Suppressor macrophage treated with lipopolysaccharide for 1 hour (primary cell): Measurements from ENCODE around the gene SMURF1.

ENCODE experiments used
- DNase-seq, 3 donors: peaks; one replicate each; pipeline ENCODE4 v3.0.0-alpha.2; 2020 to 2022

Gene SMURF1

GRCh38 chr7:99141841-99142726 is 1.8 kb downstream of the SMURF1 start:
- DNase-seq = peak; percentile 69 to 83 (median 81)

GRCh38 chr7:99141334-99141733 is 2.6 kb downstream of the SMURF1 start:
- no peak for DNase-seq

GRCh38 chr7:99140813-99141212 is 3.1 kb downstream of the SMURF1 start:
- DNase-seq = no peak

GRCh38 chr7:99139036-99139435 is 4.9 kb downstream of the SMURF1 start:
- peak in 1 of 3 donors; percentile 40 for DNase-seq

GRCh38 chr7:99137411-99138180 is 6.3 kb downstream of the SMURF1 start:
- DNase-seq = no peak

GRCh38 chr7:99135938-99136337 is 8.0 kb downstream of the SMURF1 start:
- DNase-seq = no peak

- no peak for DNase-seq
Observed at GRCh38 chr7:99133766-99134564, 9.9 kb downstream of the SMURF1 start.

- DNase-seq = peak; percentile 28 to 39 (median 35)
Observed at GRCh38 chr7:99132595-99133321, 11.2 kb downstream of the SMURF1 start.

- no peak for DNase-seq
Observed at GRCh38 chr7:99131290-99131689, 12.6 kb downstream of the SMURF1 start.

- DNase-seq = no peak
Observed at GRCh38 chr7:99129536-99129935, 14.4 kb downstream of the SMURF1 start.

GRCh38 chr7:99129001-99129400 is 14.9 kb downstream of the SMURF1 start:
- DNase-seq = no peak

- DNase-seq = no peak
Observed at GRCh38 chr7:99128076-99128950, 15.6 kb downstream of the SMURF1 start.

- DNase-seq = peak in 1 of 3 donors; percentile 29
Observed at GRCh38 chr7:99127636-99128035, 16.3 kb downstream of the SMURF1 start.

GRCh38 chr7:99126921-99127553 is 16.9 kb downstream of the SMURF1 start:
- no peak for DNase-seq

GRCh38 chr7:99125505-99125865 is 18.4 kb downstream of the SMURF1 start:
- DNase-seq = no peak

GRCh38 chr7:99124751-99125504 is 19.0 kb downstream of the SMURF1 start:
- DNase-seq = no peak

GRCh38 chr7:99124236-99124635 is 19.7 kb downstream of the SMURF1 start:
- DNase-seq = no peak

GRCh38 chr7:99123571-99124033 is 20.3 kb downstream of the SMURF1 start:
- DNase-seq = peak in 2 of 3 donors; percentile 25 to 41

- DNase-seq = no peak
Observed at GRCh38 chr7:99122762-99123161, 21.1 kb downstream of the SMURF1 start.

GRCh38 chr7:99121496-99122021 is 22.3 kb downstream of the SMURF1 start:
- DNase-seq = no peak
